IMR-90 (cell line): ENCODE data around the gene SORL1.

Experiments used
- CTCF ChIP-seq: conservative IDR thresholded peaks from 2 replicates; pipeline ENCODE4 v1.5.1; 2012; ENCODE audit warnings: mild to moderate bottlenecking, low read depth, low read length, improper control_type of control experiment
- USF2 ChIP-seq: fragments of 150-350 bp; IDR thresholded peaks from 2 replicates; pipeline ENCODE4 v1.6.1; 2017; ENCODE audit warnings: mild to moderate bottlenecking, antibody characterized with exemption, low read length, low read depth

GRCh38 chr11:121544956-121545355 lies 92.8 kb downstream of the SORL1 start:
- TF ChIP-seq USF2 (no peak), CTCF (no peak)
